ENCODE measurements around the gene ACSM4. TPM values are rescaled to one million over a fixed set of nuclear protein-coding genes. Genes with fewer than 3 reads are reported as not detected.

Gene ACSM4
- polyA plus RNA-seq, 2 donors = not detected

GRCh38 chr12:7354529-7354928 is 50.7 kb downstream of the ACSM4 start:
- WGBS, 2 donors = 78 to 86% methylated on average over 4 of the region's 4 CpGs
- Histone ChIP-seq H3K27me3 (ENCODE audit: control insufficient read depth in 1 of 2, insufficient read depth in 2 of 2, low read length in 2 of 2) (no peaks in the 10 kb centered on the region), H3K4me1 (ENCODE audit: control insufficient read depth in 2 of 2, insufficient read depth in 2 of 2, low read length in 1 of 2) (no peaks in the 10 kb centered on the region), H3K36me3 (ENCODE audit: control insufficient read depth in 2 of 2, insufficient read depth in 2 of 2, low read length in 1 of 2) (no peaks in the 10 kb centered on the region), H3K4me3 (ENCODE audit: low read depth in 1 of 2, low read length in 2 of 2) (no peak overlapping the region), H3K9me3 (ENCODE audit: control insufficient read depth in 2 of 2, insufficient read depth in 1 of 2, low read depth in 1 of 2, low read length in 1 of 2) (no peaks in the 10 kb centered on the region), H3K27ac (ENCODE audit: low read depth in 2 of 2, low read length in 1 of 2) (no peak overlapping the region)

DNA sequence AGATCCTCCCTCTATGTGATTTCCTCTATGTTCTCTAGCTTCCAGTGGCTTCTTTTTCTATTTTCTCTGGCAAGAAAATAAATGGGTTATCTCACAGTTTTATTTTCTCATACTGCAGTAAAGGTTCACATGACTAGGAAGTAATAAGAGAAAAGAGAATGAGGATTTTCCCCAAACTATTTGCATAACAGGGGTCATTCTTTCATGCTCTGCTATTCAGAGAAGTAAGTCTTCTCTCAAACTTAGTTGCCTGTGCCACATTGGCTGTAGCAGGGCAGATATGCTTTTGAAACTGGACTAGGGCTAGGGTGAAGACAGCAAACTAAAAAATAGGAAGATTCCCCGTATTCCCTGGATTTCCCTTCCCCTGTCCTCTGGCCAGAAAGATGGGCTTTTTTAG is 57.4 kb downstream of the ACSM4 start:
- no peaks in the 10 kb centered on the region for H3K36me3 ChIP-seq (ENCODE audit: control insufficient read depth in 2 of 2, insufficient read depth in 2 of 2, low read length in 1 of 2)
- H3K4me3 ChIP-seq (ENCODE audit: low read depth in 1 of 2, low read length in 2 of 2) = no peak overlapping the region
- no peaks in the 10 kb centered on the region for H3K9me3 ChIP-seq (ENCODE audit: control insufficient read depth in 2 of 2, insufficient read depth in 1 of 2, low read depth in 1 of 2, low read length in 1 of 2)
- 71 to 90% methylated on average over 1 of the region's 1 CpG for WGBS, 2 donors
- H3K4me1 ChIP-seq (ENCODE audit: control insufficient read depth in 2 of 2, insufficient read depth in 2 of 2, low read length in 1 of 2) = no peaks in the 10 kb centered on the region
- no peak overlapping the region for H3K27ac ChIP-seq (ENCODE audit: low read depth in 2 of 2, low read length in 1 of 2)
- H3K27me3 ChIP-seq (ENCODE audit: control insufficient read depth in 1 of 2, insufficient read depth in 2 of 2, low read length in 2 of 2) = no peaks in the 10 kb centered on the region

- 78 to 82% methylated on average over 3 of the region's 3 CpGs for WGBS, 2 donors
Measured at GRCh38 chr12:7362734-7363133, 58.9 kb downstream of the ACSM4 start.

GRCh38 chr12:7369274-7369729 is 65.4 kb downstream of the ACSM4 start:
- H3K4me1 ChIP-seq (ENCODE audit: control insufficient read depth in 2 of 2, insufficient read depth in 2 of 2, low read length in 1 of 2) = no peaks in the 10 kb centered on the region
- H3K27me3 ChIP-seq (ENCODE audit: control insufficient read depth in 1 of 2, insufficient read depth in 2 of 2, low read length in 2 of 2) = no peaks in the 10 kb centered on the region
- no peaks in the 10 kb centered on the region for H3K9me3 ChIP-seq (ENCODE audit: control insufficient read depth in 2 of 2, insufficient read depth in 1 of 2, low read depth in 1 of 2, low read length in 1 of 2)
- H3K4me3 ChIP-seq (ENCODE audit: low read depth in 1 of 2, low read length in 2 of 2) = no peak overlapping the region
- WGBS, 2 donors = 51 to 64% methylated on average over 10 of the region's 10 CpGs
- no peak overlapping the region for H3K27ac ChIP-seq (ENCODE audit: low read depth in 2 of 2, low read length in 1 of 2)
- no peaks in the 10 kb centered on the region for H3K36me3 ChIP-seq (ENCODE audit: control insufficient read depth in 2 of 2, insufficient read depth in 2 of 2, low read length in 1 of 2)

More at GRCh38 chr12:7362734-7363133, 58.9 kb downstream of the ACSM4 start:
- no peaks in the 10 kb centered on the region for H3K36me3 ChIP-seq (ENCODE audit: control insufficient read depth in 2 of 2, insufficient read depth in 2 of 2, low read length in 1 of 2)
- no peak overlapping the region for H3K4me3 ChIP-seq (ENCODE audit: low read depth in 1 of 2, low read length in 2 of 2)
- no peaks in the 10 kb centered on the region for H3K4me1 ChIP-seq (ENCODE audit: control insufficient read depth in 2 of 2, insufficient read depth in 2 of 2, low read length in 1 of 2)
- no peak overlapping the region for H3K27ac ChIP-seq (ENCODE audit: low read depth in 2 of 2, low read length in 1 of 2)
- no peaks in the 10 kb centered on the region for H3K27me3 ChIP-seq (ENCODE audit: control insufficient read depth in 1 of 2, insufficient read depth in 2 of 2, low read length in 2 of 2)
- H3K9me3 ChIP-seq (ENCODE audit: control insufficient read depth in 2 of 2, insufficient read depth in 1 of 2, low read depth in 1 of 2, low read length in 1 of 2) = no peaks in the 10 kb centered on the region

- H3K4me3 ChIP-seq (ENCODE audit: low read depth in 1 of 2, low read length in 2 of 2) = no peak overlapping the region
- no peak overlapping the region for H3K27ac ChIP-seq (ENCODE audit: low read depth in 2 of 2, low read length in 1 of 2)
- 77 to 82% methylated on average over 6 of the region's 6 CpGs for WGBS, 2 donors
- no peaks in the 10 kb centered on the region for H3K9me3 ChIP-seq (ENCODE audit: control insufficient read depth in 2 of 2, insufficient read depth in 1 of 2, low read depth in 1 of 2, low read length in 1 of 2)
- no peaks in the 10 kb centered on the region for H3K27me3 ChIP-seq (ENCODE audit: control insufficient read depth in 1 of 2, insufficient read depth in 2 of 2, low read length in 2 of 2)
- H3K4me1 ChIP-seq (ENCODE audit: control insufficient read depth in 2 of 2, insufficient read depth in 2 of 2, low read length in 1 of 2) = no peaks in the 10 kb centered on the region
- no peaks in the 10 kb centered on the region for H3K36me3 ChIP-seq (ENCODE audit: control insufficient read depth in 2 of 2, insufficient read depth in 2 of 2, low read length in 1 of 2)
Measured at GRCh38 chr12:7373226-7373625, 69.4 kb downstream of the ACSM4 start.

DNA sequence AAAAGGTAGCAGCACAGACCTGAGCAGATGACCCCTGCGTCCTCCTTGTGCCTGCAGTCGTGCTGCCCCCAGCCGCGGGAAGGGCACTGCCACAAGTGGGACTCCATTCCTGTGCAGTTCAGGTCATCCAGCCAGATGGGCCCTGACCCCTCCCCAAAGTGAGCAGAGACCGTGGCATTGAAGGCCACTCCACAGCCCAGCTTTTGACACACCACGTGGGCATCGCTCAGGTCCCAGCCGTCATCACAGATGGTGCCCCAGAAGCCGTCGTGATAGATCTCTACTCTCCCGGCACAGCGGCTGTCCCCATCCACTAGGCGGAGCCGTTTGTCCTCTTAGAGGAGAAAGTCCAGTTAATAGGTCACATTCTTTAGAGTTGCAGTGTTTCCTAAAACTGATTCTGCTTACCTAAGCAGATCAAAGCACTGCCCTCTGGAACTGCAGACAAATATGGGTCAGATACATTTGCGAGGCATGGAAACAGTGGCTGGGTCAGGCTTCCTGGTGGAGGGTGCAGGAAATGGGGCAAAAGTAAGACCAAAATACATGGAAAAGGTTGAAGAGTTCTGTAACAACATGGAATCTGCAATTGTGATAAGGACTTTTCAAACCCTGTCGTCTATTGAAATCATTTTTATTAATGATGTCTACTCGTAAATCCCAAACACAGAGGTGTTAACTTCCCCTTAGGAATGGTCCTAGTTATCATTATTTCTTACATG is 70.7 kb downstream of the ACSM4 start:
- Histone ChIP-seq H3K27me3 (ENCODE audit: control insufficient read depth in 1 of 2, insufficient read depth in 2 of 2, low read length in 2 of 2) (no peaks in the 10 kb centered on the region), H3K4me3 (ENCODE audit: low read depth in 1 of 2, low read length in 2 of 2) (no peak overlapping the region), H3K4me1 (ENCODE audit: control insufficient read depth in 2 of 2, insufficient read depth in 2 of 2, low read length in 1 of 2) (no peaks in the 10 kb centered on the region), H3K9me3 (ENCODE audit: control insufficient read depth in 2 of 2, insufficient read depth in 1 of 2, low read depth in 1 of 2, low read length in 1 of 2) (peaks cover 0 to 2% of the 10 kb centered on the region in 2 donors), H3K36me3 (ENCODE audit: control insufficient read depth in 2 of 2, insufficient read depth in 2 of 2, low read length in 1 of 2) (no peaks in the 10 kb centered on the region), H3K27ac (ENCODE audit: low read depth in 2 of 2, low read length in 1 of 2) (no peak overlapping the region)
- WGBS, 2 donors = 37 to 46% methylated on average over 17 of the region's 17 CpGs

DNA sequence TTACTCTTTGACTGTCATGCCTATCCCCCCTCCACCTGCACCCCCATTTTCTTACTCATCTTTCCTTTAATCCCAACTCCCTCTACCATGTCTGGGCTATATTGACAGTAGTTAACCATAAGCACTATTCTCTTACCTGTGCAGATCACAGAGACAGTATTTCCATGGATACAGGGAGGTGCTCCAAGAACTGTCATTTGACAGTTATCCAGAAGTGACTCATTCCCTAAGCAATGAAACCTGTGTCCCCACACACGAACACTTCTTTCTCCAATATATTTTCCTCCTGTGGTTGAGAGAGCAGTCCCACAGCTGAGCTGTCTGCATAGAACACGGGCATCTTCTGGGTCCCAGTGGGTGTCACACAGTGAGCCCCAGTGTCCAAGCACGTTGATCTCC is 71.3 kb downstream of the ACSM4 start:
- no peaks in the 10 kb centered on the region for H3K4me1 ChIP-seq (ENCODE audit: control insufficient read depth in 2 of 2, insufficient read depth in 2 of 2, low read length in 1 of 2)
- H3K36me3 ChIP-seq (ENCODE audit: control insufficient read depth in 2 of 2, insufficient read depth in 2 of 2, low read length in 1 of 2) = no peaks in the 10 kb centered on the region
- WGBS, 2 donors = 67 to 79% methylated on average over 3 of the region's 3 CpGs
- H3K4me3 ChIP-seq (ENCODE audit: low read depth in 1 of 2, low read length in 2 of 2) = no peak overlapping the region
- peaks cover 0 to 2% of the 10 kb centered on the region in 2 donors for H3K9me3 ChIP-seq (ENCODE audit: control insufficient read depth in 2 of 2, insufficient read depth in 1 of 2, low read depth in 1 of 2, low read length in 1 of 2)
- H3K27me3 ChIP-seq (ENCODE audit: control insufficient read depth in 1 of 2, insufficient read depth in 2 of 2, low read length in 2 of 2) = no peaks in the 10 kb centered on the region
- no peak overlapping the region for H3K27ac ChIP-seq (ENCODE audit: low read depth in 2 of 2, low read length in 1 of 2)

DNA sequence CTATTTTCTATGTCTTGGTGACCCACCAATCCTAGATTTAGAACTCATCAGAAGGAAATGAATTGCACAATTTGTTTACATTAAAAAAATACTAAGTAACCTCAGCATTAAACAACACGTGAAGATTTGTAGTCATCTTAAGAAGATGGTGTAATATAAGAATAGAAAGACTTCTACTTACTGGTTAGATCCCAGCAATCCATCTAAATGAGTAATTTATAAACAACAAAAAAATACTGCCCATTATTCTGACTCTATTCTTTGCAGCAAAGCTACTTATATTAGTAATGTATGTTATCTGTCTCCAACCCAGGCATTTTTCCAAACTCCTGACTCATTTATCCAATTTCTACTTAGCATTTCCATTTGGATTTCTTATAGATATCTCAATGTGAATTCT is 72.3 kb downstream of the ACSM4 start:
- Histone ChIP-seq H3K27me3 (ENCODE audit: control insufficient read depth in 1 of 2, insufficient read depth in 2 of 2, low read length in 2 of 2) (no peaks in the 10 kb centered on the region), H3K4me1 (ENCODE audit: control insufficient read depth in 2 of 2, insufficient read depth in 2 of 2, low read length in 1 of 2) (no peaks in the 10 kb centered on the region), H3K36me3 (ENCODE audit: control insufficient read depth in 2 of 2, insufficient read depth in 2 of 2, low read length in 1 of 2) (no peaks in the 10 kb centered on the region), H3K4me3 (ENCODE audit: low read depth in 1 of 2, low read length in 2 of 2) (no peak overlapping the region), H3K9me3 (ENCODE audit: control insufficient read depth in 2 of 2, insufficient read depth in 1 of 2, low read depth in 1 of 2, low read length in 1 of 2) (peaks cover 0 to 2% of the 10 kb centered on the region in 2 donors), H3K27ac (ENCODE audit: low read depth in 2 of 2, low read length in 1 of 2) (no peak overlapping the region)
- WGBS, 2 donors = 41% methylated on average over 1 of the region's 1 CpG
